T-cell (primary cell): ENCODE data around the gene RPL36. TPM values are rescaled to one million over a fixed set of nuclear protein-coding genes. Genes with fewer than 3 reads are reported as not detected.

Experiments
- ATAC-seq, 4 experiments: fragments of 200-7000 bp in 3 of 4; fragments of 150-1000 bp in 1 of 4; cut with Tn5 transposase; replicated peaks in 1 of 4; 1 replicate in 3 of 4; 2 replicates in 1 of 4; pipeline ENCODE4 v1.10.0; 2021; ENCODE audit warnings: moderate library complexity in 3 of 4, mild to moderate bottlenecking in 2 of 4, moderate number of reproducible peaks in 1 of 4
- CTCF ChIA-PET, 2 donors: fragments of 300-600 bp; sonication (Branson Sonifier 250); formaldehyde crosslinking; loops; one replicate each; lab custom pipeline; 2022; ENCODE audit warnings: antibody characterized with exemption in 2 of 2; lab: Charles Lee
- POLR2A ChIA-PET, 2 donors: fragments of 300-600 bp; sonication (Branson Sonifier 250); formaldehyde crosslinking; loops; one replicate each; lab custom pipeline; 2022; ENCODE audit warnings: antibody characterized with exemption in 2 of 2; lab: Charles Lee
- DNase-seq, 35 experiments: peaks; one replicate each; pipeline versions ENCODE4 v3.0.0 to v3.0.0-alpha.2; 2013 to 2023
- H3K27ac ChIP-seq: one replicate; pipeline ENCODE4 v1.5.1; 2013; ENCODE audit warnings: low read length
- H3K27me3 ChIP-seq, 2 experiments: replicated peaks in 1 of 2; 1 replicate in 1 of 2; 2 replicates in 1 of 2; pipeline versions ENCODE4 v1.6.1 to v1.7.0; 2013; ENCODE audit warnings: low read length in 1 of 2, mixed read lengths in 1 of 2; ENCODE audit not compliant: control insufficient read depth in 2 of 2, insufficient read depth in 2 of 2; ENCODE audit errors: extremely low read depth in 1 of 2
- H3K36me3 ChIP-seq, 2 donors: 1 replicate in 1 of 2; 2 replicates in 1 of 2; pipeline versions ENCODE4 v1.6.1 to v1.7.0; 2013; ENCODE audit warnings: low read length in 1 of 2; ENCODE audit not compliant: control insufficient read depth in 2 of 2, insufficient read depth in 1 of 2; ENCODE audit errors: extremely low read depth in 1 of 2
- H3K4me1 ChIP-seq, 2 experiments: 1 replicate in 1 of 2; 2 replicates in 1 of 2; pipeline versions ENCODE4 v1.6.1 to v1.7.0; 2013; ENCODE audit warnings: low read length in 2 of 2, mixed read lengths in 1 of 2; ENCODE audit not compliant: insufficient read depth in 2 of 2, control insufficient read depth in 1 of 2; ENCODE audit errors: extremely low read depth in 1 of 2
- H3K4me3 ChIP-seq, 2 donors: 1 replicate in 1 of 2; 2 replicates in 1 of 2; pipeline versions ENCODE4 v1.5.1 to v1.7.0; 2013; ENCODE audit warnings: mild to moderate bottlenecking in 2 of 2, low read length in 1 of 2, moderate library complexity in 1 of 2; ENCODE audit not compliant: control insufficient read depth in 1 of 2; ENCODE audit errors: extremely low read depth in 1 of 2
- H3K9me3 ChIP-seq: 2 replicates; pipeline ENCODE4 v1.7.0; 2013
- H3K27ac Mint-ChIP-seq, 2 donors: one replicate each; pipeline ENCODE4 v1.8.0; 2020 to 2021; ENCODE audit warnings: mild to moderate bottlenecking in 2 of 2, mixed read lengths in 2 of 2
- H3K27me3 Mint-ChIP-seq, 2 donors: one replicate each; pipeline ENCODE4 v1.8.0; 2021 to 2022; ENCODE audit warnings: mixed read lengths in 2 of 2
- H3K36me3 Mint-ChIP-seq: one replicate; pipeline ENCODE4 v1.8.0; 2021; ENCODE audit warnings: mixed read lengths
- H3K4me1 Mint-ChIP-seq, 3 donors: one replicate each; pipeline ENCODE4 v1.8.0; 2020 to 2022; ENCODE audit warnings: mixed read lengths in 3 of 3, mild to moderate bottlenecking in 1 of 3
- H3K4me3 Mint-ChIP-seq, 3 donors: one replicate each; pipeline ENCODE4 v1.8.0; 2020 to 2022; ENCODE audit warnings: mild to moderate bottlenecking in 3 of 3, mixed read lengths in 3 of 3, moderate library complexity in 3 of 3
- H3K9me3 Mint-ChIP-seq, 3 donors: one replicate each; pipeline ENCODE4 v1.8.0; 2020 to 2022; ENCODE audit warnings: mixed read lengths in 3 of 3
- WGBS: methylation state at CpG from one replicate; pipeline ENCODE4 v1.1.5; 2013; ENCODE audit warnings: missing lambda C conversion rate; ENCODE audit not compliant: insufficient coverage; 5-methylcytosine and 5-hydroxymethylcytosine counted together
- total RNA-seq, 35 experiments: library from RNA in 6 of 35; stranded (reverse) in 6 of 35; fragments of 120-200 nt in 1 of 35; gene quantifications; one replicate each; pipeline versions ENCODE4 v1.2.1 to v1.2.4 and lab custom pipeline; 2013 to 2026

Gene RPL36
- total RNA-seq, 5 donors from 2014 or later (not counting 1 experiment from before 2014, with no cell fraction given), result 1,208 to 1,613 (median 1,528) TPM

GRCh38 chr19:5676772-5677105, 13.4 kb upstream of the RPL36 start:
- 91% methylated on average over 9 of the region's 13 CpGs for WGBS
- no peaks in the 10 kb centered on the region for H3K36me3 Mint-ChIP-seq

GRCh38 chr19:5677136-5677535, 13.0 kb upstream of the RPL36 start:
- Mint-ChIP-seq H3K27me3 (no peaks in the 10 kb centered on the region), H3K27ac (no peak overlapping the region), H3K9me3 (no peaks in the 10 kb centered on the region), H3K4me1 (peaks cover 26 to 30% (median 27%) of the 10 kb centered on the region in 3 donors), H3K4me3 (no peak overlapping the region), H3K36me3 (no peaks in the 10 kb centered on the region)
- Histone ChIP-seq H3K36me3 (peaks cover 3% of the 10 kb centered on the region in 2 donors), H3K27ac (no peak overlapping the region), H3K4me3 (no peak overlapping the region), H3K9me3 (no peaks in the 10 kb centered on the region), H3K4me1 (peaks cover 5 to 25% of the 10 kb centered on the region in 2 experiments), H3K27me3 (no peaks in the 10 kb centered on the region)
- WGBS, result 98% methylated on average over 6 of the region's 10 CpGs
- CTCF ChIA-PET, result no interaction called here
- no peak for ATAC-seq
- DNase-seq, result no peak
- POLR2A ChIA-PET, result no interaction called here

More at GRCh38 chr19:5676772-5677105, 13.4 kb upstream of the RPL36 start:
- CTCF ChIA-PET, result no interaction called here
- Histone ChIP-seq H3K36me3 (peaks cover 3% of the 10 kb centered on the region in 2 donors), H3K4me3 (no peak overlapping the region), H3K9me3 (no peaks in the 10 kb centered on the region), H3K4me1 (peaks cover 5 to 22% of the 10 kb centered on the region in 2 experiments), H3K27ac (no peak overlapping the region), H3K27me3 (no peaks in the 10 kb centered on the region)
- peaks cover 22 to 26% (median 23%) of the 10 kb centered on the region in 3 donors for H3K4me1 Mint-ChIP-seq
- H3K27ac Mint-ChIP-seq, result no peak overlapping the region
- no peaks in the 10 kb centered on the region for H3K27me3 Mint-ChIP-seq
- POLR2A ChIA-PET, result no interaction called here
- ATAC-seq (no peak), DNase-seq (no peak)
- no peak overlapping the region for H3K4me3 Mint-ChIP-seq
- no peaks in the 10 kb centered on the region for H3K9me3 Mint-ChIP-seq

GRCh38 chr19:5677580-5677979, 12.5 kb upstream of the RPL36 start:
- DNase-seq (no peak), ATAC-seq (no peak)
- peaks cover 28 to 32% (median 30%) of the 10 kb centered on the region in 3 donors for H3K4me1 Mint-ChIP-seq
- no peak overlapping the region for H3K4me3 ChIP-seq
- CTCF ChIA-PET, result no interaction called here
- H3K36me3 Mint-ChIP-seq, result no peaks in the 10 kb centered on the region
- no peaks in the 10 kb centered on the region for H3K9me3 Mint-ChIP-seq
- no peaks in the 10 kb centered on the region for H3K27me3 Mint-ChIP-seq
- POLR2A ChIA-PET, result no interaction called here
- H3K4me1 ChIP-seq, result peaks cover 5 to 25% of the 10 kb centered on the region in 2 experiments
- peaks cover 3% of the 10 kb centered on the region in 2 donors for H3K36me3 ChIP-seq
- H3K27ac Mint-ChIP-seq, result no peak overlapping the region
- no peaks in the 10 kb centered on the region for H3K9me3 ChIP-seq
- no peak overlapping the region for H3K4me3 Mint-ChIP-seq
- no peak overlapping the region for H3K27ac ChIP-seq
- 92% methylated on average over 9 of the region's 9 CpGs for WGBS
- H3K27me3 ChIP-seq, result no peaks in the 10 kb centered on the region

GRCh38 chr19:5678071-5678718, 11.9 kb upstream of the RPL36 start:
- no peak overlapping the region for H3K27ac Mint-ChIP-seq
- H3K9me3 Mint-ChIP-seq, result no peaks in the 10 kb centered on the region
- no peak overlapping the region for H3K4me3 Mint-ChIP-seq
- H3K27ac ChIP-seq, result no peak overlapping the region
- POLR2A ChIA-PET, result no interaction called here
- H3K4me1 ChIP-seq, result peaks cover 5 to 25% of the 10 kb centered on the region in 2 experiments
- H3K36me3 ChIP-seq, result peaks cover 3% of the 10 kb centered on the region in 2 donors
- no peaks in the 10 kb centered on the region for H3K27me3 Mint-ChIP-seq
- WGBS, result 97% methylated on average over 17 of the region's 22 CpGs
- ATAC-seq (no peak), DNase-seq (no peak)
- CTCF ChIA-PET, result no interaction called here
- H3K4me3 ChIP-seq, result no peak overlapping the region
- H3K36me3 Mint-ChIP-seq, result no peaks in the 10 kb centered on the region
- no peaks in the 10 kb centered on the region for H3K9me3 ChIP-seq
- no peaks in the 10 kb centered on the region for H3K27me3 ChIP-seq
- peaks cover 28 to 32% (median 32%) of the 10 kb centered on the region in 3 donors for H3K4me1 Mint-ChIP-seq

- CTCF ChIA-PET, result no interaction called here
- ATAC-seq, result no peak
- Mint-ChIP-seq H3K4me1 (peaks cover 28 to 32% (median 32%) of the 10 kb centered on the region in 3 donors), H3K27ac (peak overlapping the region; percentile 97 to 100), H3K27me3 (no peaks in the 10 kb centered on the region), H3K9me3 (no peaks in the 10 kb centered on the region), H3K4me3 (peak overlapping the region; percentile 84 to 97 (median 90)), H3K36me3 (no peaks in the 10 kb centered on the region)
- 40% methylated on average over 21 of the region's 26 CpGs for WGBS
- no peaks in the 10 kb centered on the region for H3K27me3 ChIP-seq
- no peaks in the 10 kb centered on the region for H3K9me3 ChIP-seq
- peak overlapping the region; percentile 99 for H3K27ac ChIP-seq
- H3K4me3 ChIP-seq, result peak overlapping the region; percentile 79 to 80
- no peak for DNase-seq
- H3K4me1 ChIP-seq, result peaks cover 5 to 25% of the 10 kb centered on the region in 2 experiments
- POLR2A ChIA-PET, result no interaction called here
- H3K36me3 ChIP-seq, result peaks cover 3% of the 10 kb centered on the region in 2 donors
These were observed 10.6 kb upstream of the RPL36 start for GRCh38 chr19:5679289-5680083.

- H3K27ac Mint-ChIP-seq, result peak overlapping the region; percentile 97 to 100
- H3K27ac ChIP-seq, result peak overlapping the region; percentile 99
- no peak for ATAC-seq
- WGBS, result 0% methylated on average over 14 of the region's 23 CpGs
- peaks cover 5 to 25% of the 10 kb centered on the region in 2 experiments for H3K4me1 ChIP-seq
- peaks cover 3% of the 10 kb centered on the region in 2 donors for H3K36me3 ChIP-seq
- no peak for DNase-seq
- peak overlapping the region; percentile 84 to 97 (median 90) for H3K4me3 Mint-ChIP-seq
- no peaks in the 10 kb centered on the region for H3K27me3 ChIP-seq
- H3K9me3 Mint-ChIP-seq, result no peaks in the 10 kb centered on the region
- peaks cover 28 to 32% (median 32%) of the 10 kb centered on the region in 3 donors for H3K4me1 Mint-ChIP-seq
- no peaks in the 10 kb centered on the region for H3K36me3 Mint-ChIP-seq
- no peaks in the 10 kb centered on the region for H3K27me3 Mint-ChIP-seq
- peak overlapping the region; percentile 79 to 80 for H3K4me3 ChIP-seq
- POLR2A ChIA-PET, result no interaction called here
- CTCF ChIA-PET, result no interaction called here
- H3K9me3 ChIP-seq, result no peaks in the 10 kb centered on the region
These were observed 10.0 kb upstream of the RPL36 start for GRCh38 chr19:5680084-5680436.
